ENCODE results near the gene NEK10.

Gene NEK10

DNA sequence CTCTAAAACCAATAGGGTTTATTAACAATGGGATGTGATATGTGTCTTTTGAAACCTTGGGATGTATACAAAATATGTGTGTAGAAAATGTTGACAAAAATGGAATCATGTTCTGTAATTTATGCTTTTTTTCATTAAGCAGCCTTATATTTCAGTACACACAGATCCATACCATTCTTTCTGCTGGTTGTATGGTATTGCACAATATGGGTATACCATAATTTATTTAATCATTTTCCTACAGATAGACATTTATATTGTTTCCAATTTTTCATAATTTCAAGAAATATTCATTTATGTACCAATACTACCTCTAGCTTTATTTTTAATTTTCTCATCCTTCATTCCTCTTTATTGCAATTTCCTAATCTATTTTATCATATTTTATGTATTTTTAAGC, 83.5 kb downstream of the NEK10 start:
- H4K91ac ChIP-seq (ENCODE audit: low read depth, low read length), result no peak overlapping the region
- no peak overlapping the region for H4K8ac ChIP-seq (ENCODE audit: low read depth, low read length)
- no peak overlapping the region for H2AFZ ChIP-seq (ENCODE audit: insufficient read depth, low read length, poor library complexity)
- H3K27me3 ChIP-seq (ENCODE audit: insufficient read depth, low read length), result no peaks in the 10 kb centered on the region
- H3K4ac ChIP-seq (ENCODE audit: low read depth, low read length), result no peak overlapping the region
- DNase-seq, result no peak
- no peak overlapping the region for H3K18ac ChIP-seq (ENCODE audit: low read length)
- H3K9ac ChIP-seq (ENCODE audit: low read length), result no peak overlapping the region
- H2BK5ac ChIP-seq (ENCODE audit: low read depth, low read length, poor library complexity), result no peak overlapping the region
- no peak overlapping the region for H4K12ac ChIP-seq (ENCODE audit: low read depth, low read length)
- no peaks in the 10 kb centered on the region for H3K36me3 ChIP-seq (ENCODE audit: control insufficient read depth in 1 of 2, insufficient read depth in 2 of 2, low read length in 2 of 2)
- H3K14ac ChIP-seq (ENCODE audit: low read length), result no peak overlapping the region
- H3K79me1 ChIP-seq (ENCODE audit: low read length), result no peaks in the 10 kb centered on the region
- H3K4me1 ChIP-seq (ENCODE audit: control insufficient read depth in 1 of 2, insufficient read depth in 2 of 2, low read length in 2 of 2), result no peaks in the 10 kb centered on the region
- H3K23ac ChIP-seq (ENCODE audit: low read length), result no peak overlapping the region
- H3K27ac ChIP-seq (ENCODE audit: low read depth, low read length), result no peak overlapping the region
- no peak overlapping the region for H3K4me2 ChIP-seq (ENCODE audit: low read length)
- no peaks in the 10 kb centered on the region for H3K79me2 ChIP-seq (ENCODE audit: control insufficient read depth, insufficient read depth, low read length, poor library complexity)
- H2BK120ac ChIP-seq (ENCODE audit: insufficient read depth, low read length, poor library complexity), result no peak overlapping the region
- no peak overlapping the region for H2AK5ac ChIP-seq (ENCODE audit: low read length)
- no peak overlapping the region for H2BK12ac ChIP-seq (ENCODE audit: low read length)
- no peaks in the 10 kb centered on the region for H3K9me3 ChIP-seq (ENCODE audit: insufficient read depth, low read depth, low read length)
- H3K4me3 ChIP-seq (ENCODE audit: low read depth, low read length), result no peak overlapping the region

DNA sequence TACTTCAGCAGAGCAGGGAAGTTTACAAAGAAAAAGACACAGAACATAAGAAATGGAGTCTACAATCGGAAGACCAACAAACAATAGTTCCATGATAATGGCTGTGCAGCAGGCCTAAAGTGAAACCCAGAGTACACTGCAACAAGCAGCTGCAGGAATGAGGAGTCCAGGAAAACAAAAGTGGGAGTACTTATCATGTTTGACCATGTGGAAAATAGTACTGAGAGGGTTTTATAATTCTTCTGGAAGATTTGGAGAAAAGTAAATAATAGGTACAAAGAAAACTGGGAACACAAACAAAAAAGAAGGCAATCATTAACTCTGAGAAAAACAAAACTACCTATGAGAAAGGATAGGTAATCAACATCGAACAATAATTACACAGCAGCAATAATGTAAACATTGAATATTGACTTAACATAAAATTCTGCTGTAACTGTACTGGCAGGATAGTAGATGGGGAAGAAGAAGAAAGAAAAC, 87.5 kb downstream of the NEK10 start:
- H3K79me1 ChIP-seq (ENCODE audit: low read length), result no peaks in the 10 kb centered on the region
- no CpG with 5 or more reads among the region's 2 CpGs for WGBS (ENCODE audit: extremely low coverage, insufficient coverage, insufficient read length)
- no peak overlapping the region for H4K12ac ChIP-seq (ENCODE audit: low read depth, low read length)
- H2AFZ ChIP-seq (ENCODE audit: insufficient read depth, low read length, poor library complexity), result no peak overlapping the region
- H2BK5ac ChIP-seq (ENCODE audit: low read depth, low read length, poor library complexity), result no peak overlapping the region
- no peak overlapping the region for H3K14ac ChIP-seq (ENCODE audit: low read length)
- no peak overlapping the region for H3K18ac ChIP-seq (ENCODE audit: low read length)
- no peak overlapping the region for H3K23ac ChIP-seq (ENCODE audit: low read length)
- no peak for DNase-seq
- H3K9ac ChIP-seq (ENCODE audit: low read length), result no peak overlapping the region
- H3K9me3 ChIP-seq (ENCODE audit: insufficient read depth, low read depth, low read length), result no peaks in the 10 kb centered on the region
- H3K79me2 ChIP-seq (ENCODE audit: control insufficient read depth, insufficient read depth, low read length, poor library complexity), result no peaks in the 10 kb centered on the region
- no peak overlapping the region for H2BK120ac ChIP-seq (ENCODE audit: insufficient read depth, low read length, poor library complexity)
- no peak overlapping the region for H4K8ac ChIP-seq (ENCODE audit: low read depth, low read length)
- no peak overlapping the region for H3K4me2 ChIP-seq (ENCODE audit: low read length)
- no peak overlapping the region for H3K4me3 ChIP-seq (ENCODE audit: low read depth, low read length)
- no peak overlapping the region for H3K27ac ChIP-seq (ENCODE audit: low read depth, low read length)
- H3K4ac ChIP-seq (ENCODE audit: low read depth, low read length), result no peak overlapping the region
- peaks cover 0 to 3% of the 10 kb centered on the region in 2 experiments for H3K4me1 ChIP-seq (ENCODE audit: control insufficient read depth in 1 of 2, insufficient read depth in 2 of 2, low read length in 2 of 2)
- H3K36me3 ChIP-seq (ENCODE audit: control insufficient read depth in 1 of 2, insufficient read depth in 2 of 2, low read length in 2 of 2), result no peaks in the 10 kb centered on the region
- H4K91ac ChIP-seq (ENCODE audit: low read depth, low read length), result no peak overlapping the region
- no peak overlapping the region for H2AK5ac ChIP-seq (ENCODE audit: low read length)
- no peaks in the 10 kb centered on the region for H3K27me3 ChIP-seq (ENCODE audit: insufficient read depth, low read length)
- no peak overlapping the region for H2BK12ac ChIP-seq (ENCODE audit: low read length)

GRCh38 chr3:27279123-27279522, 90.1 kb downstream of the NEK10 start:
- Histone ChIP-seq H3K27me3 (ENCODE audit: insufficient read depth, low read length) (no peaks in the 10 kb centered on the region), H3K9ac (ENCODE audit: low read length) (no peak overlapping the region), H3K9me3 (ENCODE audit: insufficient read depth, low read depth, low read length) (no peaks in the 10 kb centered on the region), H3K4me3 (ENCODE audit: low read depth, low read length) (no peak overlapping the region), H3K4ac (ENCODE audit: low read depth, low read length) (no peak overlapping the region), H3K4me1 (ENCODE audit: control insufficient read depth in 1 of 2, insufficient read depth in 2 of 2, low read length in 2 of 2) (peaks cover 0 to 3% of the 10 kb centered on the region in 2 experiments), H2AK5ac (ENCODE audit: low read length) (no peak overlapping the region), H3K36me3 (ENCODE audit: control insufficient read depth in 1 of 2, insufficient read depth in 2 of 2, low read length in 2 of 2) (no peaks in the 10 kb centered on the region), H3K79me2 (ENCODE audit: control insufficient read depth, insufficient read depth, low read length, poor library complexity) (no peaks in the 10 kb centered on the region), H3K23ac (ENCODE audit: low read length) (no peak overlapping the region), H3K14ac (ENCODE audit: low read length) (no peak overlapping the region), H3K27ac (ENCODE audit: low read depth, low read length) (no peak overlapping the region), H3K4me2 (ENCODE audit: low read length) (no peak overlapping the region), H2BK5ac (ENCODE audit: low read depth, low read length, poor library complexity) (no peak overlapping the region), H2BK12ac (ENCODE audit: low read length) (no peak overlapping the region), H3K79me1 (ENCODE audit: low read length) (no peaks in the 10 kb centered on the region), H2BK120ac (ENCODE audit: insufficient read depth, low read length, poor library complexity) (no peak overlapping the region), H3K18ac (ENCODE audit: low read length) (no peak overlapping the region), H4K8ac (ENCODE audit: low read depth, low read length) (no peak overlapping the region), H4K91ac (ENCODE audit: low read depth, low read length) (no peak overlapping the region), H2AFZ (ENCODE audit: insufficient read depth, low read length, poor library complexity) (no peak overlapping the region), H4K12ac (ENCODE audit: low read depth, low read length) (no peak overlapping the region)
- peak in 1 of 2 donors; percentile 17 for DNase-seq
- no CpG with 5 or more reads among the region's 1 CpG for WGBS (ENCODE audit: extremely low coverage, insufficient coverage, insufficient read length)

- H4K91ac ChIP-seq (ENCODE audit: low read depth, low read length), result no peak overlapping the region
- H2AK5ac ChIP-seq (ENCODE audit: low read length), result no peak overlapping the region
- H3K27ac ChIP-seq (ENCODE audit: low read depth, low read length), result no peak overlapping the region
- H3K18ac ChIP-seq (ENCODE audit: low read length), result no peak overlapping the region
- no peak overlapping the region for H3K4me2 ChIP-seq (ENCODE audit: low read length)
- no peak overlapping the region for H3K14ac ChIP-seq (ENCODE audit: low read length)
- no peaks in the 10 kb centered on the region for H3K79me2 ChIP-seq (ENCODE audit: control insufficient read depth, insufficient read depth, low read length, poor library complexity)
- no peak overlapping the region for H2BK12ac ChIP-seq (ENCODE audit: low read length)
- H2AFZ ChIP-seq (ENCODE audit: insufficient read depth, low read length, poor library complexity), result no peak overlapping the region
- H3K27me3 ChIP-seq (ENCODE audit: insufficient read depth, low read length), result no peaks in the 10 kb centered on the region
- no peak overlapping the region for H3K4me3 ChIP-seq (ENCODE audit: low read depth, low read length)
- no peak overlapping the region for H3K4ac ChIP-seq (ENCODE audit: low read depth, low read length)
- peaks cover 0 to 3% of the 10 kb centered on the region in 2 experiments for H3K4me1 ChIP-seq (ENCODE audit: control insufficient read depth in 1 of 2, insufficient read depth in 2 of 2, low read length in 2 of 2)
- no peaks in the 10 kb centered on the region for H3K79me1 ChIP-seq (ENCODE audit: low read length)
- H3K9me3 ChIP-seq (ENCODE audit: insufficient read depth, low read depth, low read length), result no peaks in the 10 kb centered on the region
- no peak overlapping the region for H4K12ac ChIP-seq (ENCODE audit: low read depth, low read length)
- no peaks in the 10 kb centered on the region for H3K36me3 ChIP-seq (ENCODE audit: control insufficient read depth in 1 of 2, insufficient read depth in 2 of 2, low read length in 2 of 2)
- H2BK5ac ChIP-seq (ENCODE audit: low read depth, low read length, poor library complexity), result no peak overlapping the region
- no peak overlapping the region for H4K8ac ChIP-seq (ENCODE audit: low read depth, low read length)
- WGBS (ENCODE audit: extremely low coverage, insufficient coverage, insufficient read length), result no CpG with 5 or more reads among the region's 3 CpGs
- DNase-seq, result no peak
- no peak overlapping the region for H3K9ac ChIP-seq (ENCODE audit: low read length)
- H3K23ac ChIP-seq (ENCODE audit: low read length), result no peak overlapping the region
- no peak overlapping the region for H2BK120ac ChIP-seq (ENCODE audit: insufficient read depth, low read length, poor library complexity)
Measured at GRCh38 chr3:27278383-27279055, 90.7 kb downstream of the NEK10 start.
